Measurements from ENCODE around the gene ALG9.

DNA sequence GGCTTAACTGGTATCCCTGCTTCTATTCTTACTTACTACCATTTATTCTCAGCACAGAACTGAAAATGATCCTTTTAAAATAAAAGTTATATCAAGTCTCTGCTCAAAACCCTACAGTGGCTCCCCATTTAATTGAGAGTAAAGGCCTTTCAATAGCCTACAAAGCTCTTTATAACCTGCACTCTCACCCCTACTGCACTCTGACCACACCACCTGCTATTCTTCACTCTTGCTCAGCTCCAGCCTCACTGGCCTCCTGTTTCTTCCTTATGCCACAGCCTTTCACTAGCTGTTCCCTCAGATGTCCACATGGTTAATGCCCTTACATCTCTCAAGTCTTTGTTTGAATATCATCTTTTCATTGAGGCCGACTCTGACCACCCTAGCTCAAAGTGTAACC lies 64.3 kb downstream of the ALG9 start:
- TF ChIP-seq, protein P1, sequence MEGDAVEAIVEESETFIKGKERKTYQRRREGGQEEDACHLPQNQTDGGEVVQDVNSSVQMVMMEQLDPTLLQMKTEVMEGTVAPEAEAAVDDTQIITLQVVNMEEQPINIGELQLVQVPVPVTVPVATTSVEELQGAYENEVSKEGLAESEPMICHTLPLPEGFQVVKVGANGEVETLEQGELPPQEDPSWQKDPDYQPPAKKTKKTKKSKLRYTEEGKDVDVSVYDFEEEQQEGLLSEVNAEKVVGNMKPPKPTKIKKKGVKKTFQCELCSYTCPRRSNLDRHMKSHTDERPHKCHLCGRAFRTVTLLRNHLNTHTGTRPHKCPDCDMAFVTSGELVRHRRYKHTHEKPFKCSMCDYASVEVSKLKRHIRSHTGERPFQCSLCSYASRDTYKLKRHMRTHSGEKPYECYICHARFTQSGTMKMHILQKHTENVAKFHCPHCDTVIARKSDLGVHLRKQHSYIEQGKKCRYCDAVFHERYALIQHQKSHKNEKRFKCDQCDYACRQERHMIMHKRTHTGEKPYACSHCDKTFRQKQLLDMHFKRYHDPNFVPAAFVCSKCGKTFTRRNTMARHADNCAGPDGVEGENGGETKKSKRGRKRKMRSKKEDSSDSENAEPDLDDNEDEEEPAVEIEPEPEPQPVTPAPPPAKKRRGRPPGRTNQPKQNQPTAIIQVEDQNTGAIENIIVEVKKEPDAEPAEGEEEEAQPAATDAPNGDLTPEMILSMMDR (IDR thresholded peaks at IDR 0.05 in 4 of 5, conservative IDR thresholded peaks at IDR 0.05 in 1 of 5), result no peak
- no peak for TF ChIP-seq POLR2A (IDR thresholded peaks at IDR 0.05)
